ENCODE data around the gene GCNA. TPM values are rescaled to one million over a fixed set of nuclear protein-coding genes. Genes with fewer than 3 reads are reported as not detected.

The GCNA gene
- total RNA-seq, 1 donor from 2014 or later: 9.1 TPM

DNA sequence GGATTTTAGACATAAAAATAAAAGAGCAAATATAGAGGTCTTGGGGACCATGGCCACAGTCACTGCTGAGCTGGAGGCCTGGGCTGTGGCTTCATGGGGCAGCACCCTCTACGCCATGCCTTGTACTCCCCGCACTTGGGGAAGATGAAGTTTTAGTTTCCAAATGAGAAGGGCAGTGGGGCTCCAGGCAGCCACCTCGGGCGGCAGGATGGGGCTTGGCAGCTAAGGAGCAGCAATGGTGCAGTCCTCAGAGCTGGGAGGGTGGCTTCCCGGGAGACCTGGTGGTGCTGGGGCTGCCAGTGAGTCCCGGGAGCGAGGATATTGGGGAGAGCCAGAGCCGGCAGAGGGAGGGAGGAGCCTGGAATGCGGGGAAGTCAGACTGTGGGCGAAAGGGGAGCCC, 37.7 kb downstream of the GCNA start:
- H3K4me1 ChIP-seq: no peaks in the 10 kb centered on the region
- H3K27ac ChIP-seq: no peak overlapping the region
- H3K4me3 ChIP-seq: no peak overlapping the region
- DNase-seq (ENCODE audit: extremely low spot score in 2 of 2): no peak
- no peaks in the 10 kb centered on the region for H3K27me3 ChIP-seq
- intact Hi-C loops (cut with DNase I): no loop called here
- H3K9me3 ChIP-seq: no peaks in the 10 kb centered on the region
- peaks cover 0 to 25% of the 10 kb centered on the region in 2 donors for H3K36me3 ChIP-seq
- TF ChIP-seq POLR2AphosphoS5 (IDR thresholded peaks at IDR 0.05; ENCODE audit: insufficient read depth in 1 of 2, low read depth in 1 of 2) (no peak), POLR2A (IDR thresholded peaks at IDR 0.05) (no peak)
- TF ChIP-seq, protein P1, sequence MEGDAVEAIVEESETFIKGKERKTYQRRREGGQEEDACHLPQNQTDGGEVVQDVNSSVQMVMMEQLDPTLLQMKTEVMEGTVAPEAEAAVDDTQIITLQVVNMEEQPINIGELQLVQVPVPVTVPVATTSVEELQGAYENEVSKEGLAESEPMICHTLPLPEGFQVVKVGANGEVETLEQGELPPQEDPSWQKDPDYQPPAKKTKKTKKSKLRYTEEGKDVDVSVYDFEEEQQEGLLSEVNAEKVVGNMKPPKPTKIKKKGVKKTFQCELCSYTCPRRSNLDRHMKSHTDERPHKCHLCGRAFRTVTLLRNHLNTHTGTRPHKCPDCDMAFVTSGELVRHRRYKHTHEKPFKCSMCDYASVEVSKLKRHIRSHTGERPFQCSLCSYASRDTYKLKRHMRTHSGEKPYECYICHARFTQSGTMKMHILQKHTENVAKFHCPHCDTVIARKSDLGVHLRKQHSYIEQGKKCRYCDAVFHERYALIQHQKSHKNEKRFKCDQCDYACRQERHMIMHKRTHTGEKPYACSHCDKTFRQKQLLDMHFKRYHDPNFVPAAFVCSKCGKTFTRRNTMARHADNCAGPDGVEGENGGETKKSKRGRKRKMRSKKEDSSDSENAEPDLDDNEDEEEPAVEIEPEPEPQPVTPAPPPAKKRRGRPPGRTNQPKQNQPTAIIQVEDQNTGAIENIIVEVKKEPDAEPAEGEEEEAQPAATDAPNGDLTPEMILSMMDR (IDR thresholded peaks at IDR 0.05): no peak

DNA sequence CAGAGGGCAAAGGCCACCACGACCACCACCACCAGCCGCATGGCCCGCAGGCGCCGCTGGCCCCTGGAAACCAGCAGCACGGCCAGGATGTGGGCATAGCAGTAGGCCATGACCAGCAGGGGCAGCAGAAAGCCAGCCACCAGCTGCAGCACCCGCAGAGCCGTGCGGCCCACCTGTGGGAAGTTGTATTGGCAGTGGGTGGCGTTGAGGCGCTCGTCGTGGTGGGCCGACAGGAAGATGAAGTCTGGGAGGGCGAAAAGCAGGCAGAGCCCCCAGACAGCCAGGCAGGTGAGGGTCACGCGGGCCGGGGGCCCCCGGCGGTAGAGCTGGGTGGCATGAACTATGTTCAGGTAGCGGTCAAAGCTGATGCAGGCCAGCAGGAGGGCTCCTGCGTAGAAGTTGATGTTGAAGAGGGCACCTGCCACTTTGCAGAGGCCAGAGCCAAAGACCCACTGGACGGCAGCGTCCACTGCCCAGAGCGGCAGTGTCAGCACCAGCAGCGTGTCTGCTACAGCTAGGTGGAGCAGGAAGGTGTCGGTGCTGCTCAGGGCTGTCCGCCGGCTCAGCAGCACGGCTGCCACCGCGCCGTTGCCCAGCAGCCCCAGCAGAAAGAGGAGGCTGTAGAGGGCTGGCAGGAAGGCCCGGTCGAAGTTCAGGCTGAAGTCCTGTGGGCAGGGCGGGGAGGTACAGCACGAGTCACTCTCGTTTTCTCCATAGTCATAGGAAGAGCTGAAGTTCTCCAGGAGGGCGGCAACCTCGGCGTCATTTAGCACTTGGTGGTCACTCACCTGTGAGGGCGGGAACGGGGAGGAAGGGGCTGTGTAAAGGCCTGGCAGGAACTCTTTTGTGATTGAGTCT, 38.7 kb downstream of the GCNA start:
- Histone ChIP-seq H3K4me1 (peaks cover 5% of the 10 kb centered on the region), H3K4me3 (no peak overlapping the region), H3K27me3 (no peaks in the 10 kb centered on the region), H3K27ac (no peak overlapping the region), H3K9me3 (no peaks in the 10 kb centered on the region), H3K36me3 (peaks cover 0 to 16% of the 10 kb centered on the region in 2 donors)
- no peak for DNase-seq (ENCODE audit: extremely low spot score in 2 of 2)
- intact Hi-C loops (cut with DNase I): no loop called here
- TF ChIP-seq, protein P1 (IDR thresholded peaks at IDR 0.05): no peak
- TF ChIP-seq POLR2AphosphoS5 (IDR thresholded peaks at IDR 0.05; ENCODE audit: insufficient read depth in 1 of 2, low read depth in 1 of 2): no peak
- no peak for TF ChIP-seq POLR2A (IDR thresholded peaks at IDR 0.05)

DNA sequence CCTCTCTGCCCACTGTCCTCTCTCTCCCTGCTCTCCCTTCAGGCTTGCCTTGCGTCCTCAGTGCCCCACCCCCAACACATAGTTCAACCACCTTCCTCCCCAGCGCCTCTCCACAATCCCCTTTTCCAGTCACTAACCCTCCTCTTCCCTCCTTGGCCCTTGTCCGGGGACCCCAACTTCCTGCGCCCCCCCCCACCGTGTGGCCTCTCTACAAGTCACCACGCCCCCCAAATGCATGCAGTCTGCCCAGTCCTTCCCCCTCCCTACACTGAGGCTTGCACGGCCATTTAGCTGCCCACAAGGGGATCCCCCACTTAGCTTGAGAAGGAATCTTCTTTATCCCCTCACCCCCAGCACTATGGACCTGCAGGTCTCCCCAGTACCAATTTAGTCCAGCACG, 39.5 kb downstream of the GCNA start:
- peaks cover 13% of the 10 kb centered on the region for H3K4me1 ChIP-seq
- DNase-seq (ENCODE audit: extremely low spot score in 2 of 2): no peak
- no peak overlapping the region for H3K27ac ChIP-seq
- intact Hi-C loops (cut with DNase I): no loop called here
- no peaks in the 10 kb centered on the region for H3K27me3 ChIP-seq
- no peak overlapping the region for H3K4me3 ChIP-seq
- peaks cover 0 to 10% of the 10 kb centered on the region in 2 donors for H3K36me3 ChIP-seq
- no peaks in the 10 kb centered on the region for H3K9me3 ChIP-seq
- TF ChIP-seq POLR2A (IDR thresholded peaks at IDR 0.05): no peak
- TF ChIP-seq, protein P1 (IDR thresholded peaks at IDR 0.05): no peak
- TF ChIP-seq POLR2AphosphoS5 (IDR thresholded peaks at IDR 0.05; ENCODE audit: insufficient read depth in 1 of 2, low read depth in 1 of 2): no peak

DNA sequence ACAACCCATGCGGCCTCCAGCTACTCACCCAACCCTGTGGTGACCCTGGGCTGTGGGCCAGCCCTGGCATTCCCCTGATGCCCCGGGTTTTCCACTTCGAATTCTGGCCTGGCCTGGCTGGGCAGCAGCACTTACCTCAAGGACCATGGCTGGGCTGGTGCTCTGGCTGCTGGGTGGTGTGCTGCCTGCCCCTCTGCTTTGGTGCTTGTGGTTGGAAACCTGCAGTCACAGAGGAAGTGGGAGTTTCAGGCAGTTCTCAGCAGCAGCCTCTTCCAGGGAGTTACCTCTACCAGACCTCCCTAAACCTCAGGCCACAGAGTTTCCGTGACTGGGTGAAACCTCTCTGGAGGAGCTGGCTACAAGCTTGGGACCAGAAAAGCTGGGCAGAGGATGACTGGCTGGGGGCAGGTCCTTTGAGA, 40.1 kb downstream of the GCNA start, which contains the start of gene CXCR3:
Gene CXCR3 (minus strand): TSS at position 209 of the 419 bp plus-strand sequence. CDS start 62 bp downstream, at position 147.
- Histone ChIP-seq H3K4me3 (no peak within 1 kb of the TSS), H3K36me3 (peaks cover 0 to 6% of the 10 kb centered on the region in 2 donors), H3K9me3 (no peaks in the 10 kb centered on the region), H3K27me3 (no peaks in the 10 kb centered on the region), H3K27ac (no peak within 1 kb of the TSS), H3K4me1 (peaks cover 19% of the 10 kb centered on the region)
- intact Hi-C loops (cut with DNase I): no loop called here
- TF ChIP-seq, protein P1 (IDR thresholded peaks at IDR 0.05): no peak
- TF ChIP-seq POLR2AphosphoS5 (IDR thresholded peaks at IDR 0.05; ENCODE audit: insufficient read depth in 1 of 2, low read depth in 1 of 2) (no peak), POLR2A (IDR thresholded peaks at IDR 0.05) (no peak)
- no peak for DNase-seq (ENCODE audit: extremely low spot score in 2 of 2)

GRCh38 chrX:71618787-71619186, 40.5 kb downstream of the GCNA start:
- Histone ChIP-seq H3K27ac (no peak overlapping the region), H3K27me3 (no peaks in the 10 kb centered on the region), H3K4me1 (peaks cover 22% of the 10 kb centered on the region), H3K36me3 (peaks cover 0 to 4% of the 10 kb centered on the region in 2 donors), H3K4me3 (no peak overlapping the region), H3K9me3 (no peaks in the 10 kb centered on the region)
- DNase-seq (ENCODE audit: extremely low spot score in 2 of 2): no peak
- intact Hi-C loops (cut with DNase I): no loop called here
- TF ChIP-seq POLR2A (IDR thresholded peaks at IDR 0.05): no peak
- TF ChIP-seq, protein P1 (IDR thresholded peaks at IDR 0.05): no peak
- no peak for TF ChIP-seq POLR2AphosphoS5 (IDR thresholded peaks at IDR 0.05; ENCODE audit: insufficient read depth in 1 of 2, low read depth in 1 of 2)
